HUES48 (cell line): ENCODE results near the gene TANK.
"Not testable (repeated sequence)": the region's sequence is repeated elsewhere in the genome, so short reads cannot be mapped to it uniquely, and the experiment has no call there.

Experiments used
- H3K27ac ChIP-seq: one replicate; pipeline ENCODE4 v1.7.0; 2013; ENCODE audit warnings: low read depth, low read length, inconsistent platforms
- H3K27me3 ChIP-seq: 2 replicates; pipeline ENCODE4 v1.6.1; 2013; ENCODE audit warnings: mild to moderate bottlenecking, low read length; ENCODE audit not compliant: control insufficient read depth, insufficient read depth
- H3K36me3 ChIP-seq: 2 replicates; pipeline ENCODE4 v1.6.1; 2013; ENCODE audit warnings: low read length; ENCODE audit not compliant: control insufficient read depth, insufficient read depth
- H3K4me1 ChIP-seq: 2 replicates; pipeline ENCODE4 v1.6.1; 2013; ENCODE audit warnings: mild to moderate bottlenecking, low read length; ENCODE audit not compliant: control insufficient read depth, insufficient read depth
- H3K4me3 ChIP-seq: 2 replicates; pipeline ENCODE4 v1.5.1; 2013; ENCODE audit warnings: mild to moderate bottlenecking, low read depth, low read length
- H3K9ac ChIP-seq: 2 replicates; pipeline ENCODE4 v1.6.1; 2013; ENCODE audit warnings: mild to moderate bottlenecking, low read depth, low read length, moderate library complexity
- H3K9me3 ChIP-seq: 2 replicates; pipeline ENCODE4 v1.6.1; 2013; ENCODE audit warnings: low read length; ENCODE audit not compliant: control insufficient read depth, insufficient read depth

Gene TANK

GRCh38 chr2:161170377-161170776 lies 10.1 kb downstream of the TANK start:
- Histone ChIP-seq H3K9me3 (no peaks in the 10 kb centered on the region), H3K27ac (no peak overlapping the region), H3K9ac (no peak overlapping the region), H3K4me1 (peaks cover 11% of the 10 kb centered on the region), H3K36me3 (no peaks in the 10 kb centered on the region), H3K4me3 (no peak overlapping the region), H3K27me3 (no peaks in the 10 kb centered on the region)

GRCh38 chr2:161170958-161171932 lies 11.0 kb downstream of the TANK start:
- Histone ChIP-seq H3K36me3 (no peaks in the 10 kb centered on the region), H3K4me3 (no peak overlapping the region), H3K27me3 (no peaks in the 10 kb centered on the region), H3K4me1 (peaks cover 11% of the 10 kb centered on the region), H3K9me3 (no peaks in the 10 kb centered on the region), H3K9ac (no peak overlapping the region), H3K27ac (no peak overlapping the region)

DNA sequence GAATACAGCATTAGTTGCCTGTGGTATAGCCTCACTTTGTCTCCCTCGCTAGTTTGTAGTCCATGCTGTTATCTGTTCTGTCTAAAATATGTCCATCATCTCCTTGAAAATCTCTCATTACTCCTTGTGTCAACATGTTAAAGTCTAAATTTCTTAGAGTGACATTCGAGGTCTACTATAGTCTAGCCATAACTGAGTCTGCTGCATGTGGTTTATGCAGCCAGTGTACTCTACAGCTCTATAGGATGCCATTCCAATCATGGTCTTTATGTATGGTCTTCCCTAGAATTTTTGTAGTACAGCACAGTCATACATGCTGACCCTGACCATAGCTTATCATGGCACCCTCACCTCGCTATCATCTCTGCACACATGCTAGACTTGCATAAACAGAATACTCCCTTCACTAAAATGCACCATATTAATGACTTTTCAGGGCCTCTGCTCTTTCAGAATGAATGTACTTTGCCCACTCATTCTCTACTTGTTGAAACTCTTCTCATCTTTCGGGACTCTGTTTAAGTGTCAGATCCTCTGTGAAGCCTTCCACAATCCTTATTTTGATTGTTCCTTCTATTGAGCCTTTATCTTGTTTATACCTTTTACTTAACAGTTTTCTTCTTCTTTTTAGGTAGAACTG lies 12.8 kb downstream of the TANK start:
- no peaks in the 10 kb centered on the region for H3K27me3 ChIP-seq
- no peak overlapping the region for H3K27ac ChIP-seq
- H3K4me1 ChIP-seq = peaks cover 11% of the 10 kb centered on the region
- no peak overlapping the region for H3K9ac ChIP-seq
- H3K9me3 ChIP-seq = peaks cover 5% of the 10 kb centered on the region
- no peaks in the 10 kb centered on the region; the same call in 1 of the 2 replicates for H3K36me3 ChIP-seq
- H3K4me3 ChIP-seq = no peak overlapping the region

DNA sequence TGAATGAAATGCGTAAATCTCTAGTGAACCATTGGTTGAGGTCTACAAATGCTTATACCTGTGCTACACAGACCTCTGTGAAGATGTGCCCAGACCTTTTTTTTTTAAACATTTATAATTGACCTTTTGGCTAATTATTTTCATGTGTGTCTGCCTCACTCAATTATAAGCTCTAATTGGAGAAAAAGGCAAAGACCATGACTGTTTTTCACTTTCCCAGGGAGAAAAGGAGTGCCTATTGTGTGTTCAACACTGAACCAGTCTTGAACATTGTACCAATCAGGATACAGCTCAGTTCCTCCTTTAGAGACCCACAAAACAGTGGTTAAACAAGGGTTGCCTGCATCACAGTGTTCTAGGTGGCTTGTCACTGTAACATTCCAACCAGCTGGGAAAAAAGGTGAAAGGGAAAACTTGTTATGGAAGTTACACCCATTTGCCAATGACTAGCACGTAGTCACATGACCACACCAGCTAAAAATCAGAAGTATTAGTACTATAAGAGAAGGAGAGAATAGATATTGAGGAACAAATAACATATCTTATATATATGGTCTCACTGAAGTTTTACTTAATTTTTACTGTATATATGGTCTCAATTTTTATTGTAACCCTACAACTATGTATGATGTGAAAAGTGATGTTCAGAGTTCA lies 13.4 kb downstream of the TANK start:
- peaks cover 5% of the 10 kb centered on the region for H3K9me3 ChIP-seq
- peaks cover 16% of the 10 kb centered on the region for H3K4me1 ChIP-seq
- H3K4me3 ChIP-seq = no peak overlapping the region
- H3K36me3 ChIP-seq = no peaks in the 10 kb centered on the region; the same call in 1 of the 2 replicates
- H3K27ac ChIP-seq = no peak overlapping the region
- H3K27me3 ChIP-seq = no peaks in the 10 kb centered on the region
- H3K9ac ChIP-seq = no peak overlapping the region

- Histone ChIP-seq H3K9me3 (peaks cover 5% of the 10 kb centered on the region), H3K27me3 (no peaks in the 10 kb centered on the region), H3K9ac (no peak overlapping the region), H3K4me3 (no peak overlapping the region), H3K27ac (no peak overlapping the region), H3K36me3 (peaks cover 26% of the 10 kb centered on the region), H3K4me1 (peaks cover 6% of the 10 kb centered on the region)
Observed at GRCh38 chr2:161177969-161178368, 17.7 kb downstream of the TANK start.

GRCh38 chr2:161178756-161179155 lies 18.5 kb downstream of the TANK start:
- Histone ChIP-seq H3K9ac (no peak overlapping the region), H3K4me1 (peaks cover 6% of the 10 kb centered on the region), H3K4me3 (no peak overlapping the region), H3K27ac (no peak overlapping the region), H3K27me3 (no peaks in the 10 kb centered on the region), H3K9me3 (peaks cover 5% of the 10 kb centered on the region), H3K36me3 (peaks cover 30% of the 10 kb centered on the region)

- H3K36me3 ChIP-seq = no peaks in the 10 kb centered on the region
- no peaks in the 10 kb centered on the region for H3K9me3 ChIP-seq
- no peak overlapping the region for H3K27ac ChIP-seq
- peaks cover 27% of the 10 kb centered on the region for H3K4me1 ChIP-seq
- no peak overlapping the region for H3K9ac ChIP-seq
- H3K27me3 ChIP-seq = no peaks in the 10 kb centered on the region
- no peak overlapping the region for H3K4me3 ChIP-seq
Observed at GRCh38 chr2:161190050-161190449, 29.8 kb downstream of the TANK start.

GRCh38 chr2:161195602-161196001 lies 35.4 kb downstream of the TANK start:
- H3K27ac ChIP-seq = not testable (repeated sequence)

GRCh38 chr2:161199912-161200701 lies 39.9 kb downstream of the TANK start:
- peaks cover 17% of the 10 kb centered on the region; the same call in 1 of the 2 replicates for H3K36me3 ChIP-seq
- no peak overlapping the region for H3K4me3 ChIP-seq
- H3K4me1 ChIP-seq = no peaks in the 10 kb centered on the region
- H3K9me3 ChIP-seq = no peaks in the 10 kb centered on the region
- H3K27ac ChIP-seq = no peak overlapping the region
- no peak overlapping the region for H3K9ac ChIP-seq
- no peaks in the 10 kb centered on the region for H3K27me3 ChIP-seq

More at GRCh38 chr2:161195602-161196001, 35.4 kb downstream of the TANK start:
- H3K9me3 ChIP-seq, H3K4me3 ChIP-seq, H3K36me3 ChIP-seq, H3K4me1 ChIP-seq, H3K9ac ChIP-seq, H3K27me3 ChIP-seq: not testable (repeated sequence)

DNA sequence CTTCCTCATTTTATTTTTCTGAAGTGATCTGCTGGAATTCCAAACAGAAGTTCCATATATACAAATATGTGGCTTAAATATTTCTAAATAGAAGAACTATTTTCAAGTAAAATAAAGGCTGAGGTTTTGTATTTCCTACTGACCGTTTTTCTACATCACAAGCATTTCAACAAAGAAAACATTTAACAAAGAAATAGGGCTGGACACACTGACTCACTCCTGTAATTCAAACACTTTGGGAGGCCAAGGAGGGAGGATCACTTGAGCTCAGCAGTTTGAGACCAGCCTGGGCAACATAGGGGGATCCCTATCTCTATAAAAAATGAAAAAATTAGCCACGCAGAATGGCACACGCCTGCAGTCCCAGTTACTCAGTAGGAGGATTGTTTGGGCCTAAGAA lies 44.6 kb downstream of the TANK start:
- Histone ChIP-seq H3K9me3 (no peaks in the 10 kb centered on the region), H3K27ac (no peak overlapping the region), H3K27me3 (no peaks in the 10 kb centered on the region), H3K36me3 (peaks cover 12% of the 10 kb centered on the region; the same call in 1 of the 2 replicates), H3K4me1 (peaks cover 5% of the 10 kb centered on the region; the same call in 1 of the 2 replicates), H3K4me3 (no peak overlapping the region), H3K9ac (no peak overlapping the region)
